ENCODE data around the gene BSG. TPM values are rescaled to one million over a fixed set of nuclear protein-coding genes. Genes with fewer than 3 reads are reported as not detected.

BSG gene
- 257 and 261 TPM in 2 replicates for total RNA-seq

DNA sequence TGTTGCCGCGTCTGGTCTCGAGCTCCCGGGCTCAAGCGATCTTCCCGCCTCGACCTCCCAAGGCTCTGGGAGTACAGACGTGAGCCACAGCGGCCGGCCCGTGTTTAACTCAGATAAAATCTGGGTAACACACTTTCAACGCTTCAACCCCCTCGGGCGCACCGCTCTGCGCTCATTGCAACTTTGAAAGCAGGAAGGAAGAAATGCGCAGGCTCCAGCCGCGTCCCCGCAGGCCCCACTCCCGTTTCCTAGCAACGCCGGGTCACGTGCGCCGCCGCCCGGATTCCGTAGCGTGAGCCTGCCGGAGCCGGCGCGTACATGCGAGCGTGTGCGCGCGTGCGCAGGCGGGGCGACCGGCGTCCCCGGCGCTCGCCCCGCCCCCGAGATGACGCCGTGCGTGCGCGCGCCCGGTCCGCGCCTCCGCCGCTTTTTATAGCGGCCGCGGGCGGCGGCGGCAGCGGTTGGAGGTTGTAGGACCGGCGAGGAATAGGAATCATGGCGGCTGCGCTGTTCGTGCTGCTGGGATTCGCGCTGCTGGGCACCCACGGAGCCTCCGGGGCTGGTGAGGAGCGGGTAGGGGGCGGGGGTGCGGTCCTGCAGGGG, at the start of gene BSG:
TSS of gene BSG (plus strand) at position 457 of the 603 bp plus-strand sequence. CDS start at position 496, 39 bp downstream.
- intact Hi-C loops (cut with micrococcal nuclease) = loop anchor here (1.0 to 2.0 kb wide), 11 partner anchors 39 to 835 kb away; partner anchors contain the start of genes CDC34, DAZAP1, FGF22 and POLRMT

DNA sequence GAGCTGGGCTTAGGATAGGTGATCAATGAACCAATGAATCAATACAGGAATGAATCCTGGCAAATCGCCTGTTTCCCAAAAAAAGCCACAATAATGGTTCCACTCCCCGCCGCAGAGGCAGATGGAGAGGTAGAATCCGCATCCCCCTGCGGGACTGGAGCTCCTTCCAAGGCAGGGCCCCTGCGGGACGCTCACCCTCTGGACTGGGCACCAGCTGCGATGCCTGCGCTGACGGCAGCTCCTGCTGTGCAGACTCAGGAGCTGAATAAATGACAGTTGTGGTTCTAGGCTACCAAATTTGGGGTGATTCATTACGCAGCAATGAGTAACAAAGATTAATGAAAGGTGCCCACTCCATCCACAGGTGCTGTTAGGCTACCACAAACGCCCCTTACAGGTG, 49.7 kb upstream of the BSG start:
- intact Hi-C loops (cut with micrococcal nuclease) = no loop called here

GRCh38 chr19:524062-524674, 48.2 kb upstream of the BSG start:
- intact Hi-C loops (cut with micrococcal nuclease) = no loop called here

- intact Hi-C loops (cut with micrococcal nuclease) = no loop called here
These were observed 47.4 kb upstream of the BSG start for GRCh38 chr19:525029-525428.

DNA sequence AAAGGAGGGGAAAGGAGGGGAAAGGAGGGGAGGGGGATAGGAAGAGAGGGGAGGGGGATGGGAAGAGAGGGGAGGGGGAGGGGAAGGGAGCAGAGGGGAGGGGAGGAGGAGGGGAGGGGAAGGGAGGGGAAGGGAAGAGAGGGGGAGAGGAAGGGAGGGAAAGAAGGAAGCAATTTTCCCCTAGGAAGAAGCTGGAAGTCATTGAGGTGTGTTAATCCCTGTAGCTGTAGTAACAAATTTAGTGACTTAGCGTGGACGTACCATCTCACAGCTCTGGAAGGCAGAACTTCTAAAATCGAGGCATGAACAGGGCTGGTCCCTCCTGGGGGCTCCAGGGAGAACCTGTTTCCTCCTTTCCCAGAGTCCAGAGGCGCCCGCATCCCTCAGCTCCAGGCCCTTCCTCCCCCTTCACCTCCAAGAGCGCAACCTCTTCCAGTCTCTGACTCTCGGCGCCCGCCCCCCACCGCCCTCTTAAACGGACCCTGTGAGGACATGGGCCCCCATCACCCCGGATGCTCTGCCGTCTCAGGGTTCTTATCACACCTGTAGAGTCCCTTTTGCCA, 46.5 kb upstream of the BSG start:
- intact Hi-C loops (cut with micrococcal nuclease) = no loop called here

GRCh38 chr19:530134-531008, 42.0 kb upstream of the BSG start:
- intact Hi-C loops (cut with micrococcal nuclease) = loop anchor here (1.0 to 5.0 kb wide), 5 partner anchors 19 to 102 kb away; partner anchors contain the start of genes BSG, POLRMT and TPGS1

DNA sequence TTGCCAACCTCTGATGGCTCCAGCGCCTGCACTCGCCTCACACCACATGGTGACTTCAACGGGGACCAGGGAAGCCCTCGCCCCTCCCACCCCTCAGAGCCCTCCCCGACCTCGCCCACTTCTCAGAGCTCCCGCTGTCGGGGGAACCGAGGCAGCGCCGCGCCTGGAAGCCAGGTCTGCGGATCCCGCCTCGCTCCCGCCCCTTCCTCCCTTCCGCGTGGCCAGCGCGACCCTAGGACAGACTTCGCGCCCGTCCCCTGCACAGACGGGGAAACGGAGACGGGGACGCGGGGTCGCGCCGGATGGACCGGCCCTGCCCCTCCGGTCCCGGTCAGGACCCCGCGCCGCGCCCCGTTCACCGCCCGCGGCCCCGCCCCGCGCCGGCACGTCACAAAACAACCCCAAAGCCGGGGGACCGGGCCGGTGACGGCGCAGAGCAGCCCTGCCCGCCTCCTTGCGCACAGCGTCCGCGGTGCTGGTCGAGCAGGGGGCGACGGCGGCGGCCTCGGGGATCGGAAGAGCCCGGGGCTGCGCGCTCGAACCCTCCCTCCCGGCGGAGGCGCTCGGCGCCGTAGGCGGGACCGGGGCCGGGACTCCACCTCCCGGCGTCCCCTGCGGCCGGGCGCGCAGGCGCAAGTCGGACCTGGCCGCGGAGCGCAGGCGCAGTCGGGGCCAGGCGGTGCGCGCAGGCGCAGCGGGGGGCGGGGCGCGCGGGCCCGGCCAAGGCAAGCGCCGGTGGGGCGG, 41.2 kb upstream of the BSG start:
- intact Hi-C loops (cut with micrococcal nuclease) = loop anchor here (1.0 to 5.0 kb wide), 5 partner anchors 20 to 101 kb away; partner anchors contain the start of genes BSG, POLRMT and TPGS1

DNA sequence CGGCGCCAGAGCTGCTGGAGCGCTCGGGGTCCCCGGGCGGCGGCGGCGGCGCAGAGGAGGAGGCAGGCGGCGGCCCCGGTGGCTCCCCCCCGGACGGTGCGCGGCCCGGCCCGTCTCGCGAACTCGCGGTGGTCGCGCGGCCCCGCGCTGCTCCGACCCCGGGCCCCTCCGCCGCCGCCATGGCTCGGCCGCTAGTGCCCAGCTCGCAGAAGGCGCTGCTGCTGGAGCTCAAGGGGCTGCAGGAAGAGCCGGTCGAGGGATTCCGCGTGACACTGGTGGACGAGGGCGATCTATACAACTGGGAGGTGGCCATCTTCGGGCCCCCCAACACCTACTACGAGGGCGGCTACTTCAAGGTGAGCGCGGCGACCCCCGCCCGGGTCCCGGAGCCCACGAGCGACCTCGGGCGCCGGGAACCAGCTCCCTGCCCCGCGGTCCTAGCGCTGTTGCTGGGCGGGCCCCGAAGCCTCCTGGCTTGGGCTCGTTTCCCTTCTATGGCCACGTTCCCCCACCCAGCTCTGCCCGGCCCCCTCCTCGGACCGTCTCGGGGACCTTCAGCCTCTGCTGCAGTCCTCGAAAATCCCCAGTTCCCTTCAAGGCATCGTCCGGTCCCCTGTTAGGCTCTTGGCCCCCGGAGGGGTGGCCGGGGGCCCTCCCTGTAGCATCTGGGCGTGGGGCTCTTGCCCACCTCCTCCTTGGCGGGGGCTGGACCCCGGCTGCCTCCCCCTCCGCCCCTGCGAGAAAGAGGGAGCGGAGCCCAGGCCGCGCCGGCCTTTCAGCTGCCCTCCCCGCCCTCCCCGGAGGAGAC, 40.4 kb upstream of the BSG start, which contains the start of gene CDC34:
TSS of gene CDC34 (plus strand) at position 8 of the 808 bp plus-strand sequence. CDS start at position 180, 172 bp downstream.
- intact Hi-C loops (cut with micrococcal nuclease) = loop anchor here (1.0 to 5.0 kb wide), 7 partner anchors 11 to 131 kb away; partner anchors contain the start of genes BSG, POLRMT, RNF126 and TPGS1

DNA sequence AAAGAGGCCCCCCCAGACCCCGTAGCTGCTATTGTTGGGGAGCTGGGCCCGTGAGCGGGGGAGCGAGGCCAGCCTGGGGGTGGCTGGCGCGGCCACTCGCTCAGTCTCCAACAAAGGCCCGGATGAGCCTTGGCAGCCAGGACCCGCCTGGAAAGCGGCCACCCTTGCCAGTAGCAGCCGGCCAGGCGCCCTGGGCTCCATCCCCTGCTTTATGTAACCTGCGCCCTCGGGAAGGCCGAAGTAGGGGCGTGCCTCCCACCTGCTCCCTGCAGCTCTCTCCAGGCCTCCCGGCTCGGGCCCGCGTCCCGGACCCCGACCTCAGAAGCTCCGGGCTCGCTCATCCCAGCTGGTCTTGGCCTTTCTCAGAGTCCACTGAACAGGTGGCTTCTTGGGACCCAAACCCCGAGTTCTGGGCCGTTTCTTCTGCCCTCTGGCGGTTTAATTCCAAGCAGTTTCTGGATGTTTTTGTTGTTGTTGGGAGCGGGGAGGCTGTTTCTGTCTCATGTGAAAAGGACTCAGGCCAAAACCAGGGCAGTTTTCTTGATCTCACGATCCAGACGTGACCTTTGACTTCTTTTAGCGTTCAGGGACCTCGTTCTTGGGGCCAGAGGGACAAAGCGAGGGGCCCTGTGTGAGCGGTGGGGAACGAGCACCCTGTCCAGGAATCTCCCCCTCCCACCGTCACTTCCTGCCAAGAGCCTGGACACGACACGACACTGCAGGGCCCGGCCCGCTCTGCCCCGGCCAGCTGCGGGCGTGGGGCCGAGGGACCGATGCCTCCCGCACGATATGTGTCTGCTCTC, 39.6 kb upstream of the BSG start:
- intact Hi-C loops (cut with micrococcal nuclease) = loop anchor here (1.0 to 5.0 kb wide), 3 partner anchors 11 to 130 kb away; partner anchors contain the start of genes POLRMT and RNF126

DNA sequence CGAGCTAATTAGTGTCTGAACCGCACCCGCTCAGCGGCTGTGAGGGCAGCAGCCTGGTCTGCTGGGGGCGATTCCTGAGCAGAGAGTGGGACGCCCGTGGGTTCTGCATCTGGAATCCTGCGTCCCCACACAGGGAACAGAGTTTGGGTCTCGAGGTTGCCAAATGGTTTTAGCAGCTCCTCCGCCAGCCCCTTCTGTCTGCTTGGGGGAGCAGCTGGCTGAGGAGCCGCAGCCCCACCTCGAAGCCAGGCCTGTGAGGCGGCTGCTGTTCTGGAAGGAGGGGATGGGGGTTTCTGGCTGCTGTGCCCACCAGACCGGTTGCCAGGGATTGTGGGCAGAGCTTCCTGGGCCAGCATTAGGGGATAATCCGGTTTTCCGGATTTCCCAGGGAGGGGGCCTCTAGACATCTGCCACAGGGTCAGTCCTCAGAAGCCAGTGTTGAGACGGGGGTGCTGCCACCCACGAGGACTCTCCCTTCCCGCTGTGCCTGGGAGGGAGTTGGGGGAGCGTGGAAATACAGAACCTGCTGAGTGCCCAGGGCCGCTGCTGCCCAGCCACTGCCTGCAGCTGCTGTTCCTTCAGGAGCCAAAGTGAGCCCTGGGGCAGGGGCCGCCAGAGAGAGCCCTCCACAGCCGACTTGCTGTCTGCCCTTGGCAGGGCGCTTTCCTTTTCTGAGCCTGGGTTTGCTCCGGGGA, 38.9 kb upstream of the BSG start:
- intact Hi-C loops (cut with micrococcal nuclease) = loop anchor here (2.0 to 5.0 kb wide), 2 partner anchors 99 to 129 kb away; partner anchors contain the start of genes POLRMT and RNF126

DNA sequence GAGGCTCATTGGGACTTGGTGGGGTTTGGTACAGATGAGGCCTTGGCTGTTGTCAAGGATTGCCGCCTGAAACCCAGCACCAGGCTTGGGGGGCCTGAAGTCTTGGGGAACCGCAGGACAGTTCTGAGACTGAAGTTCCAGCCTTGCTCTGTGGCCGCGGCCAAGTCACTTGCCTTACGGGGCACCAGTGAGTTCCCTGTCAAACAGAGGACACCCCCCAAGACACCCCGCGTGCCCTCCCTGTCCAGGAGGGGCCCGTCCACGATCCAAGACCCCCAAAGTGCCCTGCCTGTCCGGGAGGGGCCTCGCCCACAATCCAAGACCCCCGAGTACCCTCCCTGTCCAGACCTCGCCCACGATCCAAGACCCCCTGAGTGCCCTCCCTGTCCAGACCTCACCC, 38.3 kb upstream of the BSG start:
- intact Hi-C loops (cut with micrococcal nuclease) = loop anchor here (5.0 kb wide), 1 partner anchor 98 kb away; the partner anchor contains the start of gene POLRMT

DNA sequence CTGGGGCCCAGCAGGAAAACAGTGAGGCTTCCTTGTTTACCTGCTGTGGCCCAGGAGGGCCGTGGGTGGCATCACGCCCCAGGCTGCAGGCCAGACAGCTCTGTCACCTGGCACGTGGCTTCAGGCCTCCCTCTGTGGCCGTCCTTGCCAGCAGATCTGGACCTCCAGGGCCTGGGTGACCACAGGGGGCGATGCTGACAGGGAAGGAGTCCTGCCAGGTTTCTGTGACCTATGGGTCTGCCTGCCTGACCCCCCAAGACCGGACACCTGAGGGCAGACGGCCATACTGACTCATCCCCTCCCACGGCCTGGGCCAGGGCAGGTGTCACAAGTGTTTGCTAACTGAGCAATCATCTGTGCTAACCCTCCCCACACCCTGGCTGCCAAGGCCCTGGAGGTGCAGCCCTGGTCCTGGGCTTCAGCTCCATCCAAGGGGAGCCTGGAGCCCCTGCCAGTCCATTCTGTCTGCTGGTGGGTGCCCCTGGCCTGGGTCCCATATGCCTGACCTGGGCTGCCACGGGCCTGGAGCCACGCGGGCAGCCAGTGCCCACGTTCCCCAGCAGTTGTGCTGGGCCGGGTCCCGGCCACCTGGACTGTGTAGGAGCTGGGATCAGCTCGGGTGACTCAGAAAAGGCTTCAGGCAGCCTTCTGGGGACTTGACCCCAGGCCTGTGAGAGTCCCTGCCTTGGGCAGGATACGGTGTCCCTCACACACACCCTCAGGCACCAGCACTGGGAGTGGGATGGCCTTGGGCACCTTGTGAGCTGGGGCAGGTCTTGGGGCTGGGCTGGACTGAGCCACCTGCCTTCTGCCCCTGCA, 37.2 kb upstream of the BSG start:
- intact Hi-C loops (cut with micrococcal nuclease) = no loop called here

GRCh38 chr19:536031-536880, 36.1 kb upstream of the BSG start:
- intact Hi-C loops (cut with micrococcal nuclease) = no loop called here

DNA sequence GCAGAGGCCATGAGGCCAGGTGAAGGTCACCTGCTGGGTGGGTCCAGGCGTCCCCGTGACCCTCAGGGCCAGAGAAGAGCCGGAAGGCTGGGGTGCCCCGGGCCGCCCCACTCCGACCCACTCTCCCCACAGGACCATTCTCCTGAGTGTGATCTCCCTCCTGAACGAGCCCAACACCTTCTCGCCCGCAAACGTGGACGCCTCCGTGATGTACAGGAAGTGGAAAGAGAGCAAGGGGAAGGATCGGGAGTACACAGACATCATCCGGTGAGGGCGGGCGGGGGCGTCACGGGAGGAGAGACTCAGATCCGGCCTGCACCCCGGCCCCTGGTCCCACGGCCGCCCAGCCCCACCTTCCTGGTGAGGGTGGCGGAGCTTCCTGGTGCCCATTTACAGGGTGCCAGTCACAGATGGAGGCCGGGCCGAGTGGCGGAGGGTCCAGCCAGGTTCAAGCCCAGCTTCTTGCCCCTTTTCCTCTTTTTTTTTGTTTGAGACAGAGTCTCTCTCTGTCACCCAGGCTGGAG, 35.5 kb upstream of the BSG start:
- intact Hi-C loops (cut with micrococcal nuclease) = no loop called here

- intact Hi-C loops (cut with micrococcal nuclease) = no loop called here
These were observed 33.6 kb upstream of the BSG start for GRCh38 chr19:538641-539428.
